Neural cell (in vitro differentiated cells): ENCODE measurements around the gene CRACDL. TPM values are rescaled to one million over a fixed set of nuclear protein-coding genes. Genes with fewer than 3 reads are reported as not detected.

Experiments
- H2AFZ ChIP-seq: fragments of 200-600, 300-800 bp; sonication (generic), shearing (Covaris generic); 2 replicates; pipeline ENCODE4 v1.6.0; 2014; ENCODE audit warnings: low read depth, mild to moderate bottlenecking, antibody characterized with exemption, low read length, moderate library complexity
- H3F3A ChIP-seq: fragments of 200-600 bp; shearing (Covaris generic); 2 replicates; pipeline ENCODE4 v1.6.1; 2016; ENCODE audit warnings: mild to moderate bottlenecking, moderate library complexity, mixed read lengths, antibody characterized with exemption, low read length; ENCODE audit not compliant: insufficient read depth, poor library complexity, severe bottlenecking
- H3K27ac ChIP-seq: fragments of 200-600, 300-800 bp; sonication (generic), shearing (Covaris generic); 2 replicates; pipeline ENCODE4 v1.5.1; 2014; ENCODE audit warnings: mild to moderate bottlenecking, low read length, moderate library complexity
- H3K27me3 ChIP-seq: fragments of 300-800, 200-600 bp; sonication (generic), shearing (Covaris generic); 2 replicates; pipeline ENCODE4 v1.6.0; 2014; ENCODE audit warnings: mild to moderate bottlenecking, low read depth, low read length, moderate library complexity; ENCODE audit not compliant: insufficient read depth
- H3K36me3 ChIP-seq: fragments of 300-800, 200-600 bp; sonication (generic), shearing (Covaris generic); 2 replicates; pipeline ENCODE4 v1.5.1; 2014; ENCODE audit warnings: mild to moderate bottlenecking, antibody characterized with exemption, low read length, moderate library complexity; ENCODE audit not compliant: insufficient read depth
- H3K4me2 ChIP-seq: fragments of 300-800, 200-600 bp; sonication (generic), shearing (Covaris generic); 2 replicates; pipeline ENCODE4 v1.6.0; 2014; ENCODE audit warnings: mild to moderate bottlenecking, low read length
- H3K4me3 ChIP-seq: fragments of 300-800, 200-600 bp; sonication (generic), shearing (Covaris generic); 2 replicates; pipeline ENCODE4 v1.5.1; 2014; ENCODE audit warnings: mild to moderate bottlenecking, low read length, moderate library complexity
- H3K79me2 ChIP-seq: fragments of 200-600 bp; shearing (Covaris generic); replicated peaks from 2 replicates; pipeline ENCODE4 v1.6.0; 2014; ENCODE audit warnings: mild to moderate bottlenecking, low read length, moderate library complexity; ENCODE audit not compliant: insufficient read depth
- H3K9ac ChIP-seq: fragments of 300-800, 200-600 bp; sonication (generic), shearing (Covaris generic); 2 replicates; pipeline ENCODE4 v1.6.1; 2016; ENCODE audit warnings: mild to moderate bottlenecking, low read length, mixed read lengths
- H3K9me2 ChIP-seq: fragments of 200-600 bp; shearing (Covaris generic); 2 replicates; pipeline ENCODE4 v1.6.1; 2016; ENCODE audit warnings: mild to moderate bottlenecking, low read length, mixed read lengths; ENCODE audit not compliant: insufficient read depth
- H3K9me3 ChIP-seq: fragments of 200-600, 300-800 bp; sonication (generic), shearing (Covaris generic); 2 replicates; pipeline ENCODE4 v1.6.1; 2016; ENCODE audit warnings: mild to moderate bottlenecking, mixed run types, low read length, moderate library complexity, mixed read lengths
- H4K20me1 ChIP-seq: fragments of 200-600 bp; shearing (Covaris generic); 2 replicates; pipeline ENCODE4 v1.6.1; 2016; ENCODE audit warnings: mild to moderate bottlenecking, mixed run types; ENCODE audit not compliant: insufficient read depth
- EP300 ChIP-seq: fragments of 450-650 bp; conservative IDR thresholded peaks from 2 replicates; pipeline ENCODE4 v1.6.1; 2014; ENCODE audit warnings: antibody characterized with exemption, mild to moderate bottlenecking, moderate library complexity; ENCODE audit not compliant: poor library complexity, severe bottlenecking
- EZH2 ChIP-seq: fragments of 200-600, 300-800 bp; shearing (Covaris generic), sonication (generic); IDR thresholded peaks from 2 replicates; pipeline ENCODE4 v1.6.1; 2014; ENCODE audit warnings: antibody characterized with exemption, low read length, borderline replicate concordance, mild to moderate bottlenecking; ENCODE audit not compliant: insufficient read depth, poor library complexity, severe bottlenecking
- MXI1 ChIP-seq: fragments of 450-650 bp; conservative IDR thresholded peaks from 2 replicates; pipeline ENCODE4 v1.6.1; 2014; ENCODE audit warnings: antibody characterized with exemption, mild to moderate bottlenecking; ENCODE audit not compliant: poor library complexity, severe bottlenecking
- POLR2AphosphoS5 ChIP-seq: IDR thresholded peaks from 2 replicates; pipeline ENCODE4 v1.6.1; 2012
- RAD21 ChIP-seq: fragments of 450-650 bp; conservative IDR thresholded peaks from 2 replicates; pipeline ENCODE4 v1.6.1; 2014; ENCODE audit warnings: antibody characterized with exemption, mild to moderate bottlenecking, moderate library complexity
- SMC3 ChIP-seq: fragments of 450-650 bp; conservative IDR thresholded peaks from 2 replicates; pipeline ENCODE4 v1.6.1; 2014; ENCODE audit warnings: antibody characterized with exemption, mild to moderate bottlenecking, moderate library complexity; ENCODE audit not compliant: poor library complexity
- TAF1 ChIP-seq: IDR thresholded peaks from 2 replicates; pipeline ENCODE4 v1.6.1; 2012; ENCODE audit warnings: low read depth
- polyA plus RNA-seq: library from polyadenylated mRNA; depleted of rRNA; stranded (reverse); fragments of >200 nt; gene quantifications from 2 replicates; pipeline ENCODE4 v1.2.3, GENCODE V29; 2014
- TF ChIP-seq, protein P1 (sequence below): IDR thresholded peaks from 2 replicates; pipeline ENCODE4 v1.6.1; 2012; ENCODE audit warnings: borderline replicate concordance
- TF ChIP-seq, protein P2 (sequence below): fragments of 450-650 bp; IDR thresholded peaks from 2 replicates; pipeline ENCODE4 v1.5.1; 2014; ENCODE audit warnings: antibody characterized with exemption, mild to moderate bottlenecking, moderate library complexity; ENCODE audit not compliant: poor library complexity, severe bottlenecking

CRACDL gene
- polyA plus RNA-seq, 1 donor from 2014 or later = 0.85 TPM

GRCh38 chr2:98806236-98806697, 129.8 kb downstream of the CRACDL start:
- no peak for TF ChIP-seq EP300
- no peak for TF ChIP-seq RAD21
- TF ChIP-seq TAF1 = no peak
- TF ChIP-seq SMC3 = no peak
- no peak for TF ChIP-seq EZH2
- TF ChIP-seq, protein P1, sequence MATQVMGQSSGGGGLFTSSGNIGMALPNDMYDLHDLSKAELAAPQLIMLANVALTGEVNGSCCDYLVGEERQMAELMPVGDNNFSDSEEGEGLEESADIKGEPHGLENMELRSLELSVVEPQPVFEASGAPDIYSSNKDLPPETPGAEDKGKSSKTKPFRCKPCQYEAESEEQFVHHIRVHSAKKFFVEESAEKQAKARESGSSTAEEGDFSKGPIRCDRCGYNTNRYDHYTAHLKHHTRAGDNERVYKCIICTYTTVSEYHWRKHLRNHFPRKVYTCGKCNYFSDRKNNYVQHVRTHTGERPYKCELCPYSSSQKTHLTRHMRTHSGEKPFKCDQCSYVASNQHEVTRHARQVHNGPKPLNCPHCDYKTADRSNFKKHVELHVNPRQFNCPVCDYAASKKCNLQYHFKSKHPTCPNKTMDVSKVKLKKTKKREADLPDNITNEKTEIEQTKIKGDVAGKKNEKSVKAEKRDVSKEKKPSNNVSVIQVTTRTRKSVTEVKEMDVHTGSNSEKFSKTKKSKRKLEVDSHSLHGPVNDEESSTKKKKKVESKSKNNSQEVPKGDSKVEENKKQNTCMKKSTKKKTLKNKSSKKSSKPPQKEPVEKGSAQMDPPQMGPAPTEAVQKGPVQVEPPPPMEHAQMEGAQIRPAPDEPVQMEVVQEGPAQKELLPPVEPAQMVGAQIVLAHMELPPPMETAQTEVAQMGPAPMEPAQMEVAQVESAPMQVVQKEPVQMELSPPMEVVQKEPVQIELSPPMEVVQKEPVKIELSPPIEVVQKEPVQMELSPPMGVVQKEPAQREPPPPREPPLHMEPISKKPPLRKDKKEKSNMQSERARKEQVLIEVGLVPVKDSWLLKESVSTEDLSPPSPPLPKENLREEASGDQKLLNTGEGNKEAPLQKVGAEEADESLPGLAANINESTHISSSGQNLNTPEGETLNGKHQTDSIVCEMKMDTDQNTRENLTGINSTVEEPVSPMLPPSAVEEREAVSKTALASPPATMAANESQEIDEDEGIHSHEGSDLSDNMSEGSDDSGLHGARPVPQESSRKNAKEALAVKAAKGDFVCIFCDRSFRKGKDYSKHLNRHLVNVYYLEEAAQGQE = no peak
- TF ChIP-seq, protein P2, sequence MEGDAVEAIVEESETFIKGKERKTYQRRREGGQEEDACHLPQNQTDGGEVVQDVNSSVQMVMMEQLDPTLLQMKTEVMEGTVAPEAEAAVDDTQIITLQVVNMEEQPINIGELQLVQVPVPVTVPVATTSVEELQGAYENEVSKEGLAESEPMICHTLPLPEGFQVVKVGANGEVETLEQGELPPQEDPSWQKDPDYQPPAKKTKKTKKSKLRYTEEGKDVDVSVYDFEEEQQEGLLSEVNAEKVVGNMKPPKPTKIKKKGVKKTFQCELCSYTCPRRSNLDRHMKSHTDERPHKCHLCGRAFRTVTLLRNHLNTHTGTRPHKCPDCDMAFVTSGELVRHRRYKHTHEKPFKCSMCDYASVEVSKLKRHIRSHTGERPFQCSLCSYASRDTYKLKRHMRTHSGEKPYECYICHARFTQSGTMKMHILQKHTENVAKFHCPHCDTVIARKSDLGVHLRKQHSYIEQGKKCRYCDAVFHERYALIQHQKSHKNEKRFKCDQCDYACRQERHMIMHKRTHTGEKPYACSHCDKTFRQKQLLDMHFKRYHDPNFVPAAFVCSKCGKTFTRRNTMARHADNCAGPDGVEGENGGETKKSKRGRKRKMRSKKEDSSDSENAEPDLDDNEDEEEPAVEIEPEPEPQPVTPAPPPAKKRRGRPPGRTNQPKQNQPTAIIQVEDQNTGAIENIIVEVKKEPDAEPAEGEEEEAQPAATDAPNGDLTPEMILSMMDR = no peak
- no peak for TF ChIP-seq MXI1
- TF ChIP-seq POLR2AphosphoS5 = no peak
- H3K27ac ChIP-seq = no peak overlapping the region
- H3K9me3 ChIP-seq = no peaks in the 10 kb centered on the region
- no peaks in the 10 kb centered on the region for H3K36me3 ChIP-seq
- H4K20me1 ChIP-seq = no peaks in the 10 kb centered on the region
- no peak overlapping the region for H3K9ac ChIP-seq
- no peak overlapping the region for H3K4me2 ChIP-seq
- H3K9me2 ChIP-seq = no peaks in the 10 kb centered on the region
- no peaks in the 10 kb centered on the region for H3K79me2 ChIP-seq
- no peak overlapping the region for H3K4me3 ChIP-seq
- H3K27me3 ChIP-seq = no peaks in the 10 kb centered on the region
- H3F3A ChIP-seq = no peaks in the 10 kb centered on the region
- no peak overlapping the region for H2AFZ ChIP-seq

- no peaks in the 10 kb centered on the region for H3K9me3 ChIP-seq
- H2AFZ ChIP-seq = no peak overlapping the region
- no peak overlapping the region for H3K27ac ChIP-seq
- no peak overlapping the region for H3K4me2 ChIP-seq
- H3K9ac ChIP-seq = no peak overlapping the region
- no peaks in the 10 kb centered on the region for H3K27me3 ChIP-seq
- H4K20me1 ChIP-seq = no peaks in the 10 kb centered on the region
- H3K9me2 ChIP-seq = no peaks in the 10 kb centered on the region
- TF ChIP-seq MXI1 = no peak
- TF ChIP-seq TAF1 = no peak
- no peak for TF ChIP-seq EZH2
- TF ChIP-seq, protein P2 = no peak
- no peak for TF ChIP-seq RAD21
- TF ChIP-seq, protein P1 = no peak
- TF ChIP-seq EP300 = no peak
- H3K79me2 ChIP-seq = no peaks in the 10 kb centered on the region
- H3F3A ChIP-seq = no peaks in the 10 kb centered on the region
- no peaks in the 10 kb centered on the region for H3K36me3 ChIP-seq
- H3K4me3 ChIP-seq = no peak overlapping the region
These were observed 130.4 kb downstream of the CRACDL start for GRCh38 chr2:98805412-98806171.
